Measurements from ENCODE around the gene IFIT3. TPM values are rescaled to one million over a fixed set of nuclear protein-coding genes. Genes with fewer than 3 reads are reported as not detected.

IFIT3 gene
- polyA plus RNA-seq, 2 of the 4 experiments (the other 2 are of a cell fraction): 1.5 to 2.1 TPM

DNA sequence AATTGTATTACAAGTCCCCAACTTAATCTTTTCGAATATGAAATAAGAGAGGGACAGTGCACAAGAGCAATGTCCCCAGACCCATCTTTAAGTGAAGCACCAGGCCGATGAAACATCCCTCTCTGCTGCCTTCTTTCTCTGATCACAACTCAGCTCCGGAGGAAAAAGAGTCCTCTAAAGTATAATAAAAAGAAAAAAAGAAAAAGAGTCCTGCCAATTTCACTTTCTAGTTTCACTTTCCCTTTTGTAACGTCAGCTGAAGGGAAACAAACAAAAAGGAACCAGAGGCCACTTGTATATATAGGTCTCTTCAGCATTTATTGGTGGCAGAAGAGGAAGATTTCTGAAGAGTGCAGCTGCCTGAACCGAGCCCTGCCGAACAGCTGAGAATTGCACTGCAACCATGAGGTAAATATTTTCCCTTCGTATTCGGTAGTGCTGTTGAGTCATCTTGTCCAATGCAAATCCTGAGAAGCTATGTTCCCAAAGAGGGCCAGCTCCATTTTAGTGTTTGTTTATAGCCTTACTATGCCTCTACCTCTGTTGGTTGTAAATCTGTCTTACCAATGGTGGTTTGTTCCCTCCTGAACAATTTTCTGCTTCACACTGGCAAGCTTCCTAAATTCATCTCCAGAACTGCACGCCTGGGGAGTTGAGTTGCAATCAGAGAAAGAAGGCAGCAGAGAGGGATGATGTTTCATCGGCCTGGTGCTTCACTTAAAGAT is 25.9 kb upstream of the IFIT3 start, which contains the start of gene IFIT2:
TSS of gene IFIT2 (plus strand) at position 326 of the 725 bp plus-strand sequence. CDS start at position 404, 78 bp downstream.
- ChIA-PET POLR2A (interaction anchor here (0.9 to 1.9 kb wide), 4 partner anchors 23 to 50 kb away, joined by 3 to 12 read pairs (median 6); partner anchors contain the start of genes IFIT3 and LIPA), CTCF (interaction anchor here (1.5 to 1.6 kb wide), 3 partner anchors 25 to 67 kb away, joined by 3 to 9 read pairs (median 3); no protein-coding TSS in a partner anchor)
- TF ChIP-seq, protein P1, sequence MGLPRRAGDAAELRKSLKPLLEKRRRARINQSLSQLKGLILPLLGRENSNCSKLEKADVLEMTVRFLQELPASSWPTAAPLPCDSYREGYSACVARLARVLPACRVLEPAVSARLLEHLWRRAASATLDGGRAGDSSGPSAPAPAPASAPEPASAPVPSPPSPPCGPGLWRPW (IDR thresholded peaks at IDR 0.05): no peak
- TF ChIP-seq, protein P2, sequence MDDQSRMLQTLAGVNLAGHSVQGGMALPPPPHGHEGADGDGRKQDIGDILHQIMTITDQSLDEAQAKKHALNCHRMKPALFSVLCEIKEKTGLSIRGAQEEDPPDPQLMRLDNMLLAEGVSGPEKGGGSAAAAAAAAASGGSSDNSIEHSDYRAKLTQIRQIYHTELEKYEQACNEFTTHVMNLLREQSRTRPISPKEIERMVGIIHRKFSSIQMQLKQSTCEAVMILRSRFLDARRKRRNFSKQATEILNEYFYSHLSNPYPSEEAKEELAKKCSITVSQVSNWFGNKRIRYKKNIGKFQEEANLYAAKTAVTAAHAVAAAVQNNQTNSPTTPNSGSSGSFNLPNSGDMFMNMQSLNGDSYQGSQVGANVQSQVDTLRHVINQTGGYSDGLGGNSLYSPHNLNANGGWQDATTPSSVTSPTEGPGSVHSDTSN (IDR thresholded peaks at IDR 0.05): no peak
- TF ChIP-seq, protein P3, sequence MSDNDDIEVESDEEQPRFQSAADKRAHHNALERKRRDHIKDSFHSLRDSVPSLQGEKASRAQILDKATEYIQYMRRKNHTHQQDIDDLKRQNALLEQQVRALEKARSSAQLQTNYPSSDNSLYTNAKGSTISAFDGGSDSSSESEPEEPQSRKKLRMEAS (IDR thresholded peaks at IDR 0.05): peak; percentile 58
- TF ChIP-seq FOSB (CRISPR knock-in tag; IDR thresholded peaks at IDR 0.05) (no peak), FOSL2 (IDR thresholded peaks at IDR 0.05) (no peak), FOSL2 (CRISPR knock-in tag; IDR thresholded peaks at IDR 0.05) (peak; percentile 35; the same call in 1 of the 2 replicates), JUN (IDR thresholded peaks at IDR 0.05) (0 out of 5 replicates have a peak, but pooled peaks of 1 of the 2 experiments have one; percentile 20)
- H3K9me3 ChIP-seq: peaks cover 3% of the 10 kb centered on the region; the same call in 1 of the 3 replicates
- peak; percentile 36 for FAIRE-seq
- DNase-seq (ENCODE audit: low read depth in 1 of 2, low spot score in 1 of 2): peak; percentile 37 to 47
- WGBS (ENCODE audit: missing lambda C conversion rate): under 1% methylated on average over 10 of the region's 10 CpGs
- H3K27ac ChIP-seq: peak within 1 kb of the TSS; percentile 70 to 83
- H3K4me1 ChIP-seq: peaks cover 16% of the 10 kb centered on the region; the same call in 2 of the 3 replicates
- peak within 1 kb of the TSS; percentile 88 for H3K4me2 ChIP-seq
- H3K4me3 ChIP-seq: peak within 1 kb of the TSS; percentile 38
- ATAC-seq: peak; percentile 82 to 86

DNA sequence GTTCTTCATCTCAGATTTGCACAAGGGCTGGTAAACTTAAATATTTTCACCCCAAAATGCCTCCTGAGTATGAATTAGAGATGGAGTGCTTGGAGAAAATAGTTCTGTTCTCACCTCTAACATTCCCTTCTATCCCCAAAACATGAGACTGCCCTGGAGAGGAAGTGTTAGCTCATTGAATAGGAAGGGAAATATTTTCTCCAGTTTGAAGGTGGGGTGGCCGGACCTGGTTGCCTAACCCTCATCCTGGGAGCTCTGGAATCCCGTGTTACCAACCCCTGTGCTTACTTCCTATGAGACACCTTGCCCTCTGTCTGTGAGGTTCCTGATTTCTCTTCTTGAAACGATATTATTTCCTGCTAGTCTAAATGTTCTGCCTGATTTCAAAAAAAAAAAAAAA is 25.2 kb upstream of the IFIT3 start:
- Histone ChIP-seq H3K4me2 (peak overlapping the region; percentile 88), H3K4me1 (peaks cover 16% of the 10 kb centered on the region; the same call in 2 of the 3 replicates), H3K4me3 (no peak overlapping the region), H3K27ac (peak overlapping the region; percentile 70 to 83; a peak in 5 of 6 replicates), H3K9me3 (peaks cover 3% of the 10 kb centered on the region; the same call in 1 of the 3 replicates)
- FAIRE-seq (no peak), DNase-seq (ENCODE audit: low read depth in 1 of 2, low spot score in 1 of 2) (no peak), ATAC-seq (peak in 1 of 2 experiments; percentile 39; a peak in 3 of 6 replicates)
- POLR2A ChIA-PET: interaction anchor here (0.9 to 1.9 kb wide), 3 partner anchors 24 to 27 kb away, joined by 3 to 12 read pairs (median 9); partner anchors contain the start of gene IFIT3
- CTCF ChIA-PET: interaction anchor here (0.6 to 1.5 kb wide), 3 partner anchors 26 to 1587 kb away, joined by 3 read pairs; no protein-coding TSS in a partner anchor
- WGBS (ENCODE audit: missing lambda C conversion rate): 33% methylated on average over 3 of the region's 3 CpGs
- no peak for TF ChIP-seq POLR2AphosphoS2 (conservative IDR thresholded peaks at IDR 0.05; ENCODE audit: low read length)
- no peak for TF ChIP-seq EHMT2 (IDR thresholded peaks at IDR 0.05; ENCODE audit: low read depth)
- no peak for TF ChIP-seq TFCP2L1 (CRISPR knock-in tag; IDR thresholded peaks at IDR 0.05)
- TF ChIP-seq, protein P4, sequence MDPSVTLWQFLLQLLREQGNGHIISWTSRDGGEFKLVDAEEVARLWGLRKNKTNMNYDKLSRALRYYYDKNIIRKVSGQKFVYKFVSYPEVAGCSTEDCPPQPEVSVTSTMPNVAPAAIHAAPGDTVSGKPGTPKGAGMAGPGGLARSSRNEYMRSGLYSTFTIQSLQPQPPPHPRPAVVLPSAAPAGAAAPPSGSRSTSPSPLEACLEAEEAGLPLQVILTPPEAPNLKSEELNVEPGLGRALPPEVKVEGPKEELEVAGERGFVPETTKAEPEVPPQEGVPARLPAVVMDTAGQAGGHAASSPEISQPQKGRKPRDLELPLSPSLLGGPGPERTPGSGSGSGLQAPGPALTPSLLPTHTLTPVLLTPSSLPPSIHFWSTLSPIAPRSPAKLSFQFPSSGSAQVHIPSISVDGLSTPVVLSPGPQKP (IDR thresholded peaks at IDR 0.05; ENCODE audit: low read depth, low read length): no peak

DNA sequence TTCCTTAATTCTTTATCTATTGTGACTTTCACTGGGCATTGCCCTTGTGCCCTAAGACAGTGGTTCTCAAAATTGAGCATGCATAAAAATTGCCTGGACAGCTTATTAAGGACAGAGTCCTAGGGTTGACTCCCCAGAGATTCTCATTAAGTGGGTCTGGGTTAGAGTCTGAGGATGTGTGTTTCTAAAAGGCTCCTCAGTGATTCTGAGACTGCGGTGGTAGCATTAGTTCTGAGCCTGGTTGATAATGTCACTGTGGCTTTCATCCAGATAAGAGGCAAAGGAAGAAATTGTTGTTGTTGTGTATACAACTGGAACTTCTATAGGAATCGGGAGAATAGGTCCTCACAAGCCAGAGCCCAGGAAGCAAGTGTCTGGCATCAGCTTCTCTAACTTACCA is 24.6 kb upstream of the IFIT3 start:
- peaks cover 16% of the 10 kb centered on the region; the same call in 2 of the 3 replicates for H3K4me1 ChIP-seq
- no peak for DNase-seq (ENCODE audit: low read depth in 1 of 2, low spot score in 1 of 2)
- ChIA-PET POLR2A (no interaction called here), CTCF (interaction anchor here (0.6 to 1.7 kb wide), 2 partner anchors 25 to 1586 kb away, joined by 3 to 6 read pairs; partner anchors contain the start of gene IFIT3)
- 88% methylated on average over 2 of the region's 2 CpGs for WGBS (ENCODE audit: missing lambda C conversion rate)
- no peak for ATAC-seq
- no peak overlapping the region for H3K4me3 ChIP-seq
- no peak for FAIRE-seq
- no peak overlapping the region for H3K4me2 ChIP-seq
- no peak overlapping the region for H3K27ac ChIP-seq
- H3K9me3 ChIP-seq: peaks cover 3% of the 10 kb centered on the region; the same call in 1 of the 3 replicates
- TF ChIP-seq HDAC2 (IDR thresholded peaks at IDR 0.05) (no peak), JUN (IDR thresholded peaks at IDR 0.05) (no peak), POLR2AphosphoS2 (conservative IDR thresholded peaks at IDR 0.05; ENCODE audit: low read length) (no peak), HOXB13 (CRISPR knock-in tag; IDR thresholded peaks at IDR 0.05; ENCODE audit: low read depth) (no peak), ESRRA (IDR thresholded peaks at IDR 0.05; ENCODE audit: borderline replicate concordance, low read length) (no peak), KDM1A (IDR thresholded peaks at IDR 0.05; ENCODE audit: low read depth) (no peak), ZNF302 (CRISPR knock-in tag; IDR thresholded peaks at IDR 0.05) (no peak), CBX2 (IDR thresholded peaks at IDR 0.05; ENCODE audit: borderline replicate concordance, low read depth) (no peak), MAZ (IDR thresholded peaks at IDR 0.05; ENCODE audit: borderline replicate concordance, low read depth, low read length) (no peak), RAD21 (conservative IDR thresholded peaks at IDR 0.05 in 1 of 2, IDR thresholded peaks at IDR 0.05 in 1 of 2) (no peak), SMC3 (IDR thresholded peaks at IDR 0.05) (no peak), TP53 (CRISPR knock-in tag; IDR thresholded peaks at IDR 0.05) (no peak), EHMT2 (IDR thresholded peaks at IDR 0.05; ENCODE audit: low read depth) (no peak), RARB (CRISPR knock-in tag; IDR thresholded peaks at IDR 0.05) (no peak), RNF2 (IDR thresholded peaks at IDR 0.05; ENCODE audit: borderline replicate concordance, low read depth) (no peak)
- TF ChIP-seq, protein P4 (IDR thresholded peaks at IDR 0.05; ENCODE audit: low read depth, low read length): no peak
- TF ChIP-seq, protein P5, sequence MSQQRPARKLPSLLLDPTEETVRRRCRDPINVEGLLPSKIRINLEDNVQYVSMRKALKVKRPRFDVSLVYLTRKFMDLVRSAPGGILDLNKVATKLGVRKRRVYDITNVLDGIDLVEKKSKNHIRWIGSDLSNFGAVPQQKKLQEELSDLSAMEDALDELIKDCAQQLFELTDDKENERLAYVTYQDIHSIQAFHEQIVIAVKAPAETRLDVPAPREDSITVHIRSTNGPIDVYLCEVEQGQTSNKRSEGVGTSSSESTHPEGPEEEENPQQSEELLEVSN (IDR thresholded peaks at IDR 0.05; ENCODE audit: borderline replicate concordance, low read depth): no peak
- TF ChIP-seq, protein P3 (IDR thresholded peaks at IDR 0.05): no peak

Data from A549 (cell line).